Panc1 (cell line): ENCODE results near the gene ILDR2. TPM values are rescaled to one million over a fixed set of nuclear protein-coding genes. Genes with fewer than 3 reads are reported as not detected.

Experiments used
- ATAC-seq: fragments of 200-7000 bp; cut with Tn5 transposase; 2 replicates; pipeline ENCODE4 v1.9.1; 2020; ENCODE audit warnings: mild to moderate bottlenecking, moderate library complexity
- BruUV-seq: library from RNA; stranded (reverse); fragments of 400-500 nt; replicated peaks from 2 replicates; lab custom pipeline; 2021; lab: Mats Ljungman, UMichigan
- CTCF ChIA-PET: fragments of 300-600 bp; sonication (Branson Sonifier 250); formaldehyde crosslinking; loops from one replicate; lab custom pipeline; 2022; ENCODE audit warnings: antibody characterized with exemption; lab: Charles Lee
- POLR2A ChIA-PET: fragments of 300-600 bp; sonication (Branson Sonifier 250); formaldehyde crosslinking; loops from one replicate; lab custom pipeline; 2022; ENCODE audit warnings: antibody characterized with exemption; lab: Charles Lee
- DNase-seq: peaks from one replicate; pipeline ENCODE4 v3.0.0-alpha.2; 2010; ENCODE audit warnings: low read depth, low spot score
- H3K27ac ChIP-seq: 2 replicates; pipeline ENCODE4 v1.5.1; 2011; ENCODE audit warnings: mild to moderate bottlenecking, low read length, inconsistent platforms
- H3K27me3 ChIP-seq: fragments of 200-500 bp; sonication (Bioruptor generic); 2 replicates; pipeline ENCODE4 v1.6.0; 2014; ENCODE audit warnings: low read length, inconsistent platforms; ENCODE audit not compliant: control insufficient read depth, insufficient read depth
- H3K36me3 ChIP-seq: fragments of 200-500 bp; sonication (Bioruptor generic); 2 replicates; pipeline ENCODE4 v1.5.1; 2014; ENCODE audit warnings: inconsistent platforms, mild to moderate bottlenecking, low read length, moderate library complexity; ENCODE audit not compliant: control insufficient read depth, insufficient read depth
- H3K4me1 ChIP-seq: 2 replicates; pipeline ENCODE4 v1.5.1; 2011; ENCODE audit warnings: inconsistent platforms, mild to moderate bottlenecking, low read length, moderate library complexity; ENCODE audit not compliant: control insufficient read depth, insufficient read depth
- H3K4me3 ChIP-seq, 2 experiments: 2 replicates each; pipeline ENCODE4 v1.5.1; 2011 to 2012; ENCODE audit warnings: low read depth in 2 of 2, low read length in 2 of 2, mild to moderate bottlenecking in 2 of 2, inconsistent platforms in 1 of 2, moderate library complexity in 1 of 2
- H3K9me3 ChIP-seq: fragments of 200-500 bp; sonication (Bioruptor generic); 2 replicates; pipeline ENCODE4 v1.5.1; 2014; ENCODE audit warnings: low read depth, mild to moderate bottlenecking, inconsistent platforms, low read length, moderate library complexity; ENCODE audit not compliant: control insufficient read depth, insufficient read depth
- CTCF ChIP-seq: fragments of 450-650 bp; IDR thresholded peaks from 2 replicates; pipeline ENCODE4 v1.5.1; 2017; ENCODE audit warnings: mild to moderate bottlenecking
- POLR2AphosphoS5 ChIP-seq: IDR thresholded peaks from 2 replicates; pipeline ENCODE4 v1.6.1; 2012; ENCODE audit warnings: mild to moderate bottlenecking, low read depth, low read length, moderate library complexity
- SIN3A ChIP-seq: IDR thresholded peaks from 2 replicates; pipeline ENCODE4 v1.6.1; 2012; ENCODE audit warnings: low read depth, mild to moderate bottlenecking, low read length, moderate library complexity, borderline replicate concordance; ENCODE audit not compliant: insufficient read depth
- TCF7L2 ChIP-seq: IDR thresholded peaks from 2 replicates; pipeline ENCODE4 v1.6.1; 2011; ENCODE audit warnings: mild to moderate bottlenecking, low read depth, low read length, inconsistent platforms
- in situ Hi-C: cut with HindIII; loops from 2 replicates; pipeline ENCODE4 v1.10.0; 2016; ENCODE audit warnings: low sequenced_read_pairs, low pct_unique_long_range_greater_than_20kb
- intact Hi-C: fragments of 100-400 bp; cut with micrococcal nuclease; formaldehyde crosslinking; loops from one replicate; pipeline ENCODE4 v1.10.0; 2022; ENCODE audit not compliant: unreplicated experiment
- total RNA-seq: library from RNA; stranded (reverse); gene quantifications from one replicate; pipeline ENCODE4 v1.2.1, GENCODE V29; 2021; ENCODE audit not compliant: unreplicated experiment
- TF ChIP-seq, protein P1 (sequence below), 2 experiments: IDR thresholded peaks; 2 replicates each; pipeline ENCODE4 v1.6.1; 2011 to 2012; ENCODE audit warnings: low read depth in 2 of 2, control low read depth in 1 of 2, low read length in 1 of 2, mild to moderate bottlenecking in 1 of 2, moderate library complexity in 1 of 2; ENCODE audit not compliant: insufficient read depth in 1 of 2

ILDR2 gene
- total RNA-seq, 1 experiment from 2014 or later = 0.08 TPM

DNA sequence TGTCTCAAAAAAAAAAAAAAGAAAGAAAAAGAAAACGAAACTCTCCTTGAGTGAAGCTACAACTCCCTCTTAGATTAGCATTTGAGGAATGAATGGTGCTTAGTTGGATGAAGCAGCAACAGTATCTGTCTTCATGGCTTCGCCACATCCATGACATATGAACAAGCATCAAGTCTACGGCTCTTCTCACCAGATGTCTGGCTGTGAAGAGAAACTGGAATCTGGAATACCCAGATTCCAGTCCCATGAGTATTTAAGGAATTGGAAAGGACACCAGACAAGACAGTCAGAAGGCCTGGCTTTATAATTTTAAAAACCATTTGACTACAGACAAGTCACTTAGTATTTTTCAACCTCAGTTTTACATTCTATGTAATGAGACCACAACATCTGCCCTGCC, 61.2 kb downstream of the ILDR2 start:
- Histone ChIP-seq H3K9me3 (peaks cover 10% of the 10 kb centered on the region; the same call in 1 of the 2 replicates), H3K4me3 (no peak overlapping the region), H3K4me1 (no peaks in the 10 kb centered on the region), H3K27me3 (peaks cover 18% of the 10 kb centered on the region), H3K36me3 (no peaks in the 10 kb centered on the region), H3K27ac (no peak overlapping the region)
- DNase-seq (no peak), ATAC-seq (no peak)
- in situ Hi-C loops (no loop called here), intact Hi-C loops (no loop called here)
- CTCF ChIA-PET = interaction anchor here (1.0 kb wide), 1 partner anchor 143 kb away, joined by 3 read pairs; no protein-coding TSS in a partner anchor
- TF ChIP-seq TCF7L2 (no peak), CTCF (no peak), SIN3A (no peak), POLR2AphosphoS5 (no peak)
- TF ChIP-seq, protein P1, sequence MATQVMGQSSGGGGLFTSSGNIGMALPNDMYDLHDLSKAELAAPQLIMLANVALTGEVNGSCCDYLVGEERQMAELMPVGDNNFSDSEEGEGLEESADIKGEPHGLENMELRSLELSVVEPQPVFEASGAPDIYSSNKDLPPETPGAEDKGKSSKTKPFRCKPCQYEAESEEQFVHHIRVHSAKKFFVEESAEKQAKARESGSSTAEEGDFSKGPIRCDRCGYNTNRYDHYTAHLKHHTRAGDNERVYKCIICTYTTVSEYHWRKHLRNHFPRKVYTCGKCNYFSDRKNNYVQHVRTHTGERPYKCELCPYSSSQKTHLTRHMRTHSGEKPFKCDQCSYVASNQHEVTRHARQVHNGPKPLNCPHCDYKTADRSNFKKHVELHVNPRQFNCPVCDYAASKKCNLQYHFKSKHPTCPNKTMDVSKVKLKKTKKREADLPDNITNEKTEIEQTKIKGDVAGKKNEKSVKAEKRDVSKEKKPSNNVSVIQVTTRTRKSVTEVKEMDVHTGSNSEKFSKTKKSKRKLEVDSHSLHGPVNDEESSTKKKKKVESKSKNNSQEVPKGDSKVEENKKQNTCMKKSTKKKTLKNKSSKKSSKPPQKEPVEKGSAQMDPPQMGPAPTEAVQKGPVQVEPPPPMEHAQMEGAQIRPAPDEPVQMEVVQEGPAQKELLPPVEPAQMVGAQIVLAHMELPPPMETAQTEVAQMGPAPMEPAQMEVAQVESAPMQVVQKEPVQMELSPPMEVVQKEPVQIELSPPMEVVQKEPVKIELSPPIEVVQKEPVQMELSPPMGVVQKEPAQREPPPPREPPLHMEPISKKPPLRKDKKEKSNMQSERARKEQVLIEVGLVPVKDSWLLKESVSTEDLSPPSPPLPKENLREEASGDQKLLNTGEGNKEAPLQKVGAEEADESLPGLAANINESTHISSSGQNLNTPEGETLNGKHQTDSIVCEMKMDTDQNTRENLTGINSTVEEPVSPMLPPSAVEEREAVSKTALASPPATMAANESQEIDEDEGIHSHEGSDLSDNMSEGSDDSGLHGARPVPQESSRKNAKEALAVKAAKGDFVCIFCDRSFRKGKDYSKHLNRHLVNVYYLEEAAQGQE (IDR thresholded peaks at IDR 0.05; ENCODE audit: insufficient read depth in 1 of 2, low read depth in 2 of 2, low read length in 1 of 2) = no peak
- no TSS peak for BruUV-seq
- POLR2A ChIA-PET = no interaction called here

DNA sequence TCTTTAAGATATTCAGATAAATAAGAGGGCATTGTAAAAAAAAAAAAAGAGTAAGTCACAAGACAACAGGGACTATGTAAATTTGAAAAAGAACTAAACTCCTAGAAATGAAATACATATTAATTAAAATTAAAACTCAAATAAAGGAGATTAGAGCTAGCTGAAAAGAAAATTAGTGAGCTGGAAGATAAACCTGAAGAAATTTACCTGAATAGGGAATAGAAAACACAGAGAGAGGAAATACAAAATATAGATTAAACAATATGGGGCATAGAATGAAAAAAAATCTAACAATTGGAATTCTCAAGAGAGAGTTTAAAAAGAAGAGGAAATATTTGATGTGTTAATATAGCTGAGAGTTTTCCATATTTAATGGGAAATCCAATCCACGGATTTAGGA, 63.7 kb downstream of the ILDR2 start:
- ChIA-PET CTCF (interaction anchor here (4.0 kb wide), 1 partner anchor 146 kb away, joined by 61 read pairs; no protein-coding TSS in a partner anchor), POLR2A (interaction anchor here (0.6 kb wide), 1 partner anchor 325 kb away, joined by 4 read pairs; no protein-coding TSS in a partner anchor)
- ATAC-seq (no peak), DNase-seq (no peak)
- no peak for TF ChIP-seq SIN3A
- TF ChIP-seq CTCF = no peak
- H3K4me1 ChIP-seq = no peaks in the 10 kb centered on the region
- no peaks in the 10 kb centered on the region for H3K36me3 ChIP-seq
- H3K9me3 ChIP-seq = peaks cover 10% of the 10 kb centered on the region; the same call in 1 of the 2 replicates
- H3K4me3 ChIP-seq = no peak overlapping the region
- no peak overlapping the region for H3K27ac ChIP-seq
- H3K27me3 ChIP-seq = peaks cover 10% of the 10 kb centered on the region
- BruUV-seq = no TSS peak
- in situ Hi-C loops (no loop called here), intact Hi-C loops (no loop called here)
